GM12801 (cell line): Measurements from ENCODE around the gene PHYHIPL.

Source experiments
- CTCF ChIP-seq: IDR thresholded peaks from one replicate; pipeline ENCODE4 v1.5.1; 2011; ENCODE audit warnings: control low read depth; ENCODE audit not compliant: insufficient read length; ENCODE audit errors: extremely low read depth

Gene PHYHIPL

GRCh38 chr10:59206204-59206720 is 29.8 kb downstream of the PHYHIPL start:
- no peak for TF ChIP-seq CTCF

- TF ChIP-seq CTCF = no peak
These were observed 35.9 kb downstream of the PHYHIPL start for GRCh38 chr10:59212301-59212798.

GRCh38 chr10:59214160-59214559 is 37.7 kb downstream of the PHYHIPL start:
- TF ChIP-seq CTCF = no peak

- no peak for TF ChIP-seq CTCF
These were observed 39.9 kb downstream of the PHYHIPL start for GRCh38 chr10:59216178-59216869.

GRCh38 chr10:59222788-59223187 is 46.3 kb downstream of the PHYHIPL start:
- TF ChIP-seq CTCF = no peak

GRCh38 chr10:59225211-59225610 is 48.8 kb downstream of the PHYHIPL start:
- TF ChIP-seq CTCF = no peak

- no peak for TF ChIP-seq CTCF
These were observed 50.8 kb downstream of the PHYHIPL start for GRCh38 chr10:59227136-59227673.
